ENCODE results near the gene LRP3.
"Not testable (repeated sequence)": the region's sequence is repeated elsewhere in the genome, so short reads cannot be mapped to it uniquely, and the experiment has no call there.

Gene LRP3

GRCh38 chr19:33203529-33203928 lies 9.4 kb downstream of the LRP3 start:
- DNase-seq, result no peak

GRCh38 chr19:33204136-33204973 lies 10.2 kb downstream of the LRP3 start:
- no peak for DNase-seq

- DNase-seq, result no peak
Measured at GRCh38 chr19:33205110-33205509, 11.0 kb downstream of the LRP3 start.

- DNase-seq, result no peak
Measured at GRCh38 chr19:33205531-33206260, 11.6 kb downstream of the LRP3 start.

GRCh38 chr19:33206261-33207039 lies 12.3 kb downstream of the LRP3 start:
- DNase-seq, result no peak

GRCh38 chr19:33207040-33207620 lies 13.0 kb downstream of the LRP3 start:
- no peak for DNase-seq

- DNase-seq, result no peak
Measured at GRCh38 chr19:33207903-33208302, 13.8 kb downstream of the LRP3 start.

GRCh38 chr19:33208371-33208895 lies 14.3 kb downstream of the LRP3 start:
- DNase-seq, result no peak

- no peak for DNase-seq
Measured at GRCh38 chr19:33208904-33209849, 15.0 kb downstream of the LRP3 start.

- not testable (repeated sequence) for DNase-seq
Measured at GRCh38 chr19:33209850-33210230, 15.7 kb downstream of the LRP3 start.

- no peak for DNase-seq
Measured at GRCh38 chr19:33210266-33210940, 16.3 kb downstream of the LRP3 start.

- DNase-seq, result no peak
Measured at GRCh38 chr19:33211794-33212435, 17.8 kb downstream of the LRP3 start.

- DNase-seq, result no peak
Measured at GRCh38 chr19:33212436-33213172, 18.5 kb downstream of the LRP3 start.

GRCh38 chr19:33214596-33214995 lies 20.5 kb downstream of the LRP3 start:
- peak; percentile 65 for DNase-seq

GRCh38 chr19:33215438-33216197 lies 21.5 kb downstream of the LRP3 start:
- DNase-seq, result no peak

- no peak for DNase-seq
Measured at GRCh38 chr19:33216198-33216830, 22.2 kb downstream of the LRP3 start.

- DNase-seq, result peak; percentile 45
Measured at GRCh38 chr19:33217881-33218280, 23.8 kb downstream of the LRP3 start.

GRCh38 chr19:33219261-33219815 lies 25.2 kb downstream of the LRP3 start:
- DNase-seq, result peak; percentile 83
